ENCODE results near the gene TMEM98.

GRCh38 chr17:32936186-32936893, 8.4 kb downstream of the TMEM98 start:
- TF ChIP-seq CTCF (IDR thresholded peaks at IDR 0.05; ENCODE audit: low read length), result no peak
- no peak for TF ChIP-seq EZH2 (optimal IDR thresholded peaks at IDR 0.05; ENCODE audit: low read depth, low read length)
